Right ventricle myocardium superior (tissue), 1 donor: ENCODE results near the gene DLG5. TPM values are rescaled to one million over a fixed set of nuclear protein-coding genes. Genes with fewer than 3 reads are reported as not detected.
A peak's percentile ranks its signal among the peaks of the same experiment; 100 is the strongest.

ENCODE experiments used
- ATAC-seq: fragments of 200-7000 bp; cut with Tn5 transposase; one replicate; pipeline ENCODE4 v1.9.1; 2020; ENCODE audit warnings: mild to moderate bottlenecking; ENCODE audit not compliant: poor library complexity
- DNase-seq: peaks from one replicate; pipeline ENCODE4 v3.0.0-alpha.2; 2020
- intact Hi-C: fragments of 100-400 bp; cut with DNase I; formaldehyde crosslinking; loops from one replicate; pipeline ENCODE4 v1.11.2; 2022
- long read RNA-seq: library from polyadenylated mRNA; unstranded; transcript quantifications from one replicate; pipeline ENCODE4 v2.0.0, GENCODE V29; 2021
- total RNA-seq: library from RNA; stranded (reverse); fragmentation: NEBNext Ultra II Directional; extraction: Animal tissue kit (Norgen Biotek cat#: 25700); gene quantifications from one replicate; pipeline ENCODE4 v1.2.1, GENCODE V29; 2021
- donor health status: DM: no; HTN: yes; CAD: no; lungs with severe emphysema.

Gene DLG5
- total RNA-seq: 8.8 TPM
- long read RNA-seq, partial matches to known transcripts: 5 of 6 reads
- long read RNA-seq, other reads (novel, unspliced or antisense): 1 of 6 reads

- DNase-seq: peak; percentile 79
- ATAC-seq: peak; percentile 90
- intact Hi-C loops: no loop called here
Measured at GRCh38 chr10:77926566-77927401, at the start of gene DLG5. Gene DLG5 (minus strand): TSS chr10:77926755. CDS start chr10:77926520, 235 bp downstream.

- ATAC-seq: no peak
- intact Hi-C loops: no loop called here
Measured at GRCh38 chr10:77975086-77975666, 48.6 kb upstream of the DLG5 start.

GRCh38 chr10:77974396-77975074, 48.0 kb upstream of the DLG5 start:
- intact Hi-C loops: no loop called here
- no peak for DNase-seq

More at GRCh38 chr10:77975086-77975666, 48.6 kb upstream of the DLG5 start:
- no peak for DNase-seq

GRCh38 chr10:77973276-77973675, 46.7 kb upstream of the DLG5 start:
- intact Hi-C loops: no loop called here

More at GRCh38 chr10:77974396-77975074, 48.0 kb upstream of the DLG5 start:
- ATAC-seq: no peak

GRCh38 chr10:77972148-77972547, 45.6 kb upstream of the DLG5 start:
- no peak for ATAC-seq
- DNase-seq: no peak
- intact Hi-C loops: no loop called here

More at GRCh38 chr10:77973276-77973675, 46.7 kb upstream of the DLG5 start:
- ATAC-seq (no peak), DNase-seq (no peak)

GRCh38 chr10:77971804-77972144, 45.2 kb upstream of the DLG5 start:
- intact Hi-C loops: no loop called here
- no peak for DNase-seq
- ATAC-seq: peak; percentile 12

- peak; percentile 65 for DNase-seq
- intact Hi-C loops: no loop called here
- peak; percentile 95 for ATAC-seq
Measured at GRCh38 chr10:77970869-77971803, 44.6 kb upstream of the DLG5 start.

- intact Hi-C loops: no loop called here
- no peak for ATAC-seq
Measured at GRCh38 chr10:77969114-77969513, 42.6 kb upstream of the DLG5 start.

GRCh38 chr10:77967611-77968022, 41.1 kb upstream of the DLG5 start:
- ATAC-seq (no peak), DNase-seq (no peak)
- intact Hi-C loops: no loop called here

More at GRCh38 chr10:77969114-77969513, 42.6 kb upstream of the DLG5 start:
- no peak for DNase-seq

GRCh38 chr10:77965294-77965693, 38.7 kb upstream of the DLG5 start:
- intact Hi-C loops: no loop called here
- no peak for ATAC-seq
- no peak for DNase-seq

GRCh38 chr10:77964811-77965210, 38.3 kb upstream of the DLG5 start:
- ATAC-seq (no peak), DNase-seq (no peak)
- intact Hi-C loops: no loop called here

- intact Hi-C loops: no loop called here
- no peak for DNase-seq
- ATAC-seq: no peak
Measured at GRCh38 chr10:77963901-77964300, 37.3 kb upstream of the DLG5 start.

GRCh38 chr10:77962350-77963146, 36.0 kb upstream of the DLG5 start:
- intact Hi-C loops: no loop called here
- ATAC-seq: no peak
- no peak for DNase-seq

GRCh38 chr10:77961668-77962067, 35.1 kb upstream of the DLG5 start:
- intact Hi-C loops: no loop called here
- DNase-seq (no peak), ATAC-seq (no peak)

GRCh38 chr10:77960829-77961329, 34.3 kb upstream of the DLG5 start:
- intact Hi-C loops: no loop called here
- ATAC-seq (no peak), DNase-seq (no peak)

- no peak for DNase-seq
- intact Hi-C loops: no loop called here
- no peak for ATAC-seq
Measured at GRCh38 chr10:77959887-77960455, 33.4 kb upstream of the DLG5 start.

- intact Hi-C loops: no loop called here
- no peak for ATAC-seq
- no peak for DNase-seq
Measured at GRCh38 chr10:77959384-77959783, 32.8 kb upstream of the DLG5 start.
